Measurements from ENCODE around the gene MAST4.

Gene MAST4

DNA sequence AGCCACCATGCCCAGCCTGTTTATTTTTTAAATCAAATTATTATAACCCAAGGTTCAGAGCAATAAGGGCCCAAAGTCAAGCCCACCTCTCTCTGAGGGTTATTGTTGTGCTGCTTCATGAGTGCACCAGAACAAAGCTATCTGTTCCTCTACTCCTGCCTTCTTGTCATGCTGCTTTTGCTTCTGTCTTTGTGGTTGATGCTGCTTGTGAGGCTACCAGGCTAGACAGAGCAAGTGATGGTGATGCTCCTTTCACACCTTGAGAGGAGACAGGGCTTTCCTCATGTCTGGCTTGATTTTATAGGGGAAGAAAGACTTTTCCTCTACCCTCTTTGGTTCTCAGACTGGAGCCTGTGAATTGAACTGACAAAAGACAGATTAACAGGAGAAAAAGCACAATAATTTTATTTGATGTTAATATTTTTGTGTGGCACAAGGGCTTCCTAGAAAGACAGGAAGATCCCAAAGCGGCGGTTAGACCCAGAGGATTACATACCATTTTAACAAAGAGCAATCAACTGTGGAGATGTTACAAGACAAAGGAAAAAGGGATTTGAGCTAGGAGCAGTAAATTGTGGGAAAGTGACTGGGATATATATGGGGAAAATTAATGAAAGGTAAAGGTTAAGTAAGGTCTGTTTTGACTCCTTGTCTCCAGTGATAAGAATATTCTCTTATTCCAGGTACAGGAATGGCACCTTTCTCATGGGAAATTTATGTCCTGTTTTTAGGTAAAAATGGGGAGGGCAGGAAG, 604.8 kb downstream of the MAST4 start:
- DNase-seq = no peak

DNA sequence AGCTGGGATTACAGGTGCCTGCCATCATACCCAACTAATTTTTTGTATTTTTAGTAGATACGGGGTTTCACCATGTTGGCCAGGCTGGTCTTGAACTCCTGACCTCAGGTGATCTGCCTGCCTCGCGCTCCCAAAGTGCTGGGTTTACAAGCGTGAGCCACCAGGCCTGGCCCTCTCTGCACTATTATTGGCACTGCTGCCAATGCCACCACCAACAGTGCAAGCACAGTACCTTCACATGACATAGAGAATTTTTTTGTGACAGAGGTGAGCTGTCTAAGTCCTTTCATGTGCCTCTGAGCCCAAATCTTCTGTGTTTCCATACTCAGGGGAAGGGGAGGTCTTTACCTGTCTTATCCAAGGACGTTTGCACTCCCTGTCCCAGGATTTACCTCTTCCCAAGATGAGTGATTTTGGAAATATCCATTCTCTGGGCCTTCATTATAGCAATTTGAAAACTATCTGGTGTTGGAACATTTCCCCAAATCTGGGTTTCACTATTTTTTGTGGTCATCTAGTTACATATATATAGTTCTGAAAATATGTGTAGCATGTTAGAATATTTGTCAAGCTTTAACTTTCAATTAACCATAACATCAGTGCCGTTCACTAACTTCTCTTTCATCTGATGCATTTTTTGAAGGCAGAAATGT, 605.8 kb downstream of the MAST4 start:
- no peak for DNase-seq

DNA sequence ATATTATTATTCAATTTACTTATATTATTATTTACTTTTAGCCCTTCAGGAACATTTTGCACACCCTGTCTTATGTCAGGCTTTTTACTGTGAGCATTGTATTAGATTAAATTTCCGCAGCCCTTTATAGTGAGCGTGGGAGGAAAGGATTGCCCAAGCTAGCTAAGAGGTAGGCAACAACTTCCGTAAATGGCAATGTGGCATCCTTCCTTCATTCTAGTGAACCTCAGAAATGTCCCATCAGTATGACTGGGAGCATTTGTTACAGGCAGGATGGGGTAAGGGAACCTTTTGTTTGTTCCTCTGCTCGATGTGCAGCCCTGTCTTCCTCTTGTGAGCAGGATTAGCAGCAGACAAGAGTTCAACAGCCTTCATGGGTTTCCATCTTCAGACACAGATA, 606.6 kb downstream of the MAST4 start:
- no peak for DNase-seq

DNA sequence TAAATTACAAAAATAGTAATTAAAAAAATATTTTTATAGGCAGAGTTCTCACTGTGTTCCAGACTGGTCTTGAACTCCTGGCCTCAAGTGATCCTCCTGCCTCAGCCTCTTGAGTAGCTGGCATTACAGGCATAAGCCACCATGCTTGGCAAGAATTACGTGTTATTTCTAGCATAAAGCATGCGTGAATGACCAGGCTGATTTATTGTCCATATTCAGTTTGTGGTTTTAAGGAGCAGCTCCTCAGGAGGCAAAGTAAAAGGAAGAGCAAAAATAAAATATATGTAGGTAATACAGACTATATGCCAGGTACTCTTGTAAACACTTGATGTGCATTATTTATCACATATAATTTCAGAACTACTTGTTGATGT, 607.5 kb downstream of the MAST4 start:
- DNase-seq = no peak

DNA sequence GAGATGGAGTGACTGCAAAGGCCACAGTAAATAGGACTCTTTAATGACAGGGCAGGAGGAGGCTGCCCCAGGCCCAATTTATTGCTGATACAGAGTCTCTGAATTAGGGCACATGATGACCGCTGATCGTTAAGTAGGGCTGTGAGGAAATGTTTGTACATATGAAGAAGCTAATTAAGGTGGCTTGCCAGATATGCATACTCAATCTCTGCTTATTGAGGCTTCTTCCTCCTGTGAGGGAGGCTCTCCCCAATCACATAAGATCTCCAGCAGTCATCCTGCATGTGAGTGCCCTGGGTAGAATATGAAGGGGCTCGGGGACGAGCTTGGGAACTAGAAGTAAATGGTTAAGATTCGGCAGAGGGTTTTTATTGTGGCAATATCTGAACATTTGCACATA, 608.6 kb downstream of the MAST4 start:
- no peak for DNase-seq

DNA sequence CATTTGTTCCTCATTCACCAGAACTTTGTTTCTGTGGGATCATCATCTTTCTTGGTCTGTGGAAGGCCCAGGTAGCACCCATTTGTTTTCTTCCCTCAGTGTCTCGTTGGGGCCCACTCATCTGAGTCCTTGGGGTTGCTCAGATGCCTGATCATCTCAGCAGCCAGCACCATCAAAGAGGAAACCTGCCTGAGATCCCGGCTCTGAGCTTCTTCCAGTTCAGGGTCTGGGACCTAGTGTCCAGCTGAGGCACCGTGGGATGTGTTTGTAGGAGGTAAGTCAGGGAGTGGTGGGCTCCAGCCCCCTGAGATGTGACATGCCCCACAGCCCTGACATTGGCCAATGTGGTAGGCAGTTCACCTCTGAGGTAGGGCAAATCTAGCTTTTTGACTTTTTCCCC, 609.8 kb downstream of the MAST4 start:
- no peak for DNase-seq

DNA sequence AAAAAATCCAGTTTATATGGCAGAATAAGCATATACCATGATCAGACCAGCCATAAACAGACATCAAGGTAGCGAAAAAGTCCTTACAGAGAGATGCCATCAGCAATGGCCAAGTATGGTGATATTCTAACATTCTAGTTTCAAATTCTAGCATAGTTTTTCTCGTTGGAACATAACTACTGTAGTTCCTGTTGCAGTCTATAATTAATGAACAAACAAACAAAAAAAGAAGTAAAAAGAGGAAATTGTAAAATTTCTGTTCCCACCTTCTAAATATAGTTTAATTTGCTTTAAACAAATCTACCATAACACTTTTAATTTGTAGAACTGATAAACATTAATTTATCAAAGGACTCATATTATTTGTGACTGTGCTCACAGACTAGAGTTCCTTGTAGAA, 610.3 kb downstream of the MAST4 start:
- DNase-seq = no peak

DNA sequence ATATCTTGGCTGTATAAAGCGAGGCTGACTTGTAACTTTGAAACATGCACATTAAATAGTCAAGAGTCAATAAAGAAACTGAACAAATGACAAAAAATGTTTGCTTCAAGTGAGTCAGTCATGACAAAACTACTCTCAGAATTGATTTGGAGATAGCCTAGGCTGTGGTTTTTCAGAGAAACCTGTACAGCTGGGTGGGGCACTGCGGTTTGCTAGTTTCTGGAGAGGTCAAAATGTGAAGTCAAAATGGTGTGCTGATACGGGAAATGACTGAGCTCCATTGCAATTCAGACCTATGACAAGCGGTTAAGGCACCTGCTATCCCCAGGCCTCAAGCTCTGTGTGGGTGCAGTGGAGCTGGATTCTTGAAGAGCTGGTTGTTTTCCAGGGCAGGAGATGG, 610.7 kb downstream of the MAST4 start:
- no peak for DNase-seq

DNA sequence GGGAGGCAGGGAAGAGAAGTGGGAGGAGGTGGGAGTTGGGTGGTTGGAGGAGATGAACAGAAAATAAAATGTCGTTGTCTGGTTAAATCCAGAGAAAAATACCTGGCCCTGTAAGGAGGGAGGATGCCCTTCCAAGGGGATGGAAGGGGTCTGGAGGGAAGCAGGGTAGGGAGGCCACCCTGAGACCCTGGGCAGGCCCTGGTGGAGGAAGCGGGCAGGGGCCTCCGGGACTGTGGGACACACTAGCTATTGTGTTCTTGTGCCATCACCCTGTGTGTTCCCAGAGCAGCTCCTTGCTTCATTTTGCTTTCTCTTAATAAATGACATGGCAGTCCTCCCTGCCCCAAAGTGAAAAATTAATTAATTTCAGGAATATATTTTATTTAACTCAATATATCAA, 612.2 kb downstream of the MAST4 start:
- no peak for DNase-seq

DNA sequence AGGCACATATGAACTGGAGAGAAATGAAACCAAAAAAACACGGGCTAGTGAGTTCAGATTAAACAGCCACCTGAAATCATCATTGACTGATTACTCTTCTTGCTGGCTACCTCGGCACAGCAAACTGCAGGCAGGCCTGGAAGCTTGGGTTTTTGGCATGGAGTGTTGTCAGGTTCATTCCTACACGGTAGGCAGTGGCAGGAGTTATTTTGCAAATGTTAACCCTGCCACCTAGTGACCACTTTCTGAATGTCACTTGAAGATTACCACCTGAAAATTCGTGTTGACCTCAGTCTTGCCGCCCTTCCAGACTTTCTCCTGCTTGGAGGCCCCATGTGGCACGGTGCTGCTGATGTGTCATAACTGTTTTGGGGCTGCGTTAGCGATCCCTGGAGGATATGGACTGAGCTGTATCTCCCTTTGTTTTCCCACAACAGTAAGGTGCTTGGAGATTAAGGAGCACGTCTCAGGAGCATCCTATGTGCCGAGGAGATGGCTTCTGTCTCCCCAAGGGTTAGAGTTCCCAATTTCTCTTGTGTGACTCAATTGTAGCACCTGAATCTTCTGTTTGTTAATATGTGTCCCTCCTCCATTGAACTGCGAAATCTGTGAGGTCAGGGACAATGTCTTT, 613.1 kb downstream of the MAST4 start:
- peak; percentile 71 for DNase-seq

DNA sequence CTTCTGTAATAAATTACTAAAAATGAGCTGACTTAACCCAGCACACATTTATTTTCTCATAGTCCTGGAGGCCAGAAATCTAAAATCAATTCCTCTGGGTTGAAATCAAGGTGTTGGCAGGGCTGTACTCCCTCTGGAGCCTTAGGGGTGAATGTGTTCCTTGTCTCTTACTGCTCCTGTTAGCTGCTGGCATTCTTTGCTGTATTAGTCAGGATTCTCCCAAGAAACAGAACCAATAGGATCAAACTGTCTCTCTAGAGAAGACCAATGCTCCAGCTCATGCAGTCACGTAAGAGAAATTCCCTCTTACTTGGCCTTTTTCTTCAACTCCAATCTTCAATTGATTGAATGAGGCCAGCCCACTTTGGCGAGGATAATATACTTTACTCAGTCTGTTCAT, 615.7 kb downstream of the MAST4 start:
- no peak for DNase-seq

DNA sequence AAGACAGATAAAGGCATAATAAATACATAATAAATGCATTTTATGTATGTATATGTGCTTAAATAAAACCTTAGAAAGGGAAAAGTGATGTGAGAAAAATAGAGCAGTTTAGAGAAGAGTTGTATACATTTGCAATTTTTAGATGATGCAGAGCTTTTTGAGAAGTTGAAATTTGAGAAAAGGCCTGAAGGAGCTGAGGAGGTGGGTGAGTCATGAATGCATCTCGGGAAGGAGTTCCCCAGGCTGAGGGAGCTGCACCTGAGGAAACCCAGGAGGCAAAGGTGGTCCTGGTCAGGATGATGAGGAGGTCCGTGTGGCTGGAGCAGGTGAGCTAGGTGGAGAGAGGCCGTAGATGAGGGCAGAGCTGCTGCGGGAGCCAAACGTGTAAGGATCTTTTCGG, 617.8 kb downstream of the MAST4 start:
- DNase-seq = no peak

DNA sequence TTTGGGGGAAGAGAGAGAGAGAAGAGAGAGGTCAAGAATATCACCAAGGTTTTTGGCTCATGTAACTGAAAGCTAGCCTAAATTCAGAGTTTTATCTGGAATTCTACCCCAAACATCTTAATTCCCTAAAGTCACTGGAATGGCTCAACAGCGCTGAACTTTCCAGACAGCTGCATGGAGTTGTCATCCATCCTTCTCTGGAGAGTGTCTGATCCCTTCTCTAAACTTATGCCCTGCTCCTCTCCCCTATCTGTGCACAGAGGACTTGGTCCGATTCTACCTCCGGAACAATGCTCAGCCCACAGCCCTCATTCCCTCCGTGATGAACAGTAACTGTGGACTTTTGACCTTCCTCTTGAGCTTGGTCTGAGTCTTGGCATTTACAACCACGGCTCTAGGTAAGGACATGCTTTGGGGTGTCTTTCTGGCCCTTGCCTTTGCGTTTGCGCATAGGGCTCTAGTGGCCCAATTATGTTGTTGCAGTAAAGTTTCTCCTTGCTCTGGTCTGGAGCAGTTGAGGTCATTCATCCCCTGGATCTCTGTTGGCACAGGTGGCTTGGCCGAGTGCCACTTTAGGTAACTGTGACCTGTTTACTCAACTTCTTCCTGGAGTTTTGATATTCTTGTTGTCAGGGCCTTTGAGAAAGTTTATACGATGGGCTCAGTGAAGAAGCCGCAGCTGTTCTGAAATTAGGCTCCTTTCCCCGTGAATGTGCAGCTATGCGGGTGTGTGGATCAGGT, 618.7 kb downstream of the MAST4 start:
- DNase-seq = peak; percentile 9

DNA sequence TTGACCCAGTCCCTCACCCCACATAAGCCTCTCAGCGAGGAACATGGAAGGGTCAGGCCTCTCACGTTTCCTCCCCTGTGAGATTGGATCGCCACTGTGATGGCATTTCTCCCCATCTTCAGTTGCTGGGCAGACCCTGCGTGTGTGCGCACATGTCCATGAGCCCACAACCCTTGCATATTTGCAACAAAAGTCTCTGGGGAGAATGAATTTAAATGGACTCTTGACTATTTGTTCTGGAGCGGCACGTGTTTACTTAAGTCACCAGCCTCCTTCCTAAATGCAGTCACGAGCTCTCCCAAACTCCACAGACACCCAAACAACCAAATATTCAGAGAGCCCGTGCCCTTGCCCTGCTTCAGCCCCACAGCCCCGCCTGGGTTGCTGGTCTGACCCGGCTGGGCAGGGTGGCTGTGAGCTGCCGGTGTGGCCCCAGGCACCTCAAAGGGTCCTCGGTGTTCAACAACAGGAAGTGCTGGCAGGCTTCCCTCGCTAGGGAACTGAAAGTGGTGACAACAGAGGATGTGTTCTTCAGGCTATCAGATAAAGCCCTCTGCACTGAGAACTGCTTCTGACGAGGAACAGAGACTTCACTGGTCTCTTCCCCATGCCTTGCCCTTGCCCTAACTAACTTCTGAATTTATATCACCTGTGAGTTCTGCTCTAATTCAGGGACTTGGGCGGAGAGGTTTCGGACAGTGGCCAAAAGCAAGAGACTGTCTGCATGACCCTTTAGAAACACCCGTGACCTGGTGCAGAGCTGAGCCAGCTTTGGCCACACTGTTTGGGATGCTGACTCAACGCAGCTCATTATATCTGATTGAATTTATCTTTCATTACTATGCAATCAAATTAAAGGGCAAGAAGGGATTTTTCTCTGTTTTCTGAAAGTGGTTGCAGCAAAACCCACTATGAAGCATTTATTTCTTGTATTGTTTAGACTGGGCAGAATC, 619.6 kb downstream of the MAST4 start:
- DNase-seq = peak; percentile 32

DNA sequence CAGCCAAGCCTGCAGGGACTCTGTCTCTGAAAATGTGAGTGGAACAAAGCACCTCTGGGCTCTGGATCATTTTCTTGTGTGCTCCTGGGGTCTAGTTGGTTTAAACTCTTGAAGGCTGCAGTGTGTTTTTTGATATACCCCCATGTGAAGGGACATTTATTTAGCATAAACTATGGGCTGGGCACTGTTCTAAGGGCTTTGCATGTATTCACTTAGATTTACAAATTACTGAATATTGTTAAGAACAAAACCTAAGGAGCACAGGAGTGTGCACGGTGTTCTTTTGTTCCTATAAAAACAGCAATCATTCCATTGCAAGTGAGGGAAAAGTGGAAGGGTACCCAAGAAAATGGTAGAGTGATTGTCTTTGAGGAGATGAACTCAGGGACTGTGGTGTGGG, 620.4 kb downstream of the MAST4 start:
- DNase-seq = no peak

Measured in NCI-H774 (cell line).